Measurements from ENCODE around the gene IL12RB1. TPM values are rescaled to one million over a fixed set of nuclear protein-coding genes. Genes with fewer than 3 reads are reported as not detected.

The IL12RB1 gene
- total and polyA plus RNA-seq, 2 of the 13 experiments (the other 11 are each of a cell fraction or from before 2014, with no cell fraction given): 0.03 to 0.04 TPM

GRCh38 chr19:18029617-18030338 lies 57.0 kb downstream of the IL12RB1 start (continued):
- no peak; the same call in 1 of the 2 replicates for TF ChIP-seq ARID4A (CRISPR knock-in tag; IDR thresholded peaks at IDR 0.05; ENCODE audit: borderline replicate concordance)
- no peak for TF ChIP-seq ZNF383 (CRISPR knock-in tag; IDR thresholded peaks at IDR 0.05; ENCODE audit: borderline replicate concordance)
- peak; percentile 80; the same call in 1 of the 2 replicates for TF ChIP-seq ZNF3 (CRISPR knock-in tag; IDR thresholded peaks at IDR 0.05)
- TF ChIP-seq GLI4 (CRISPR knock-in tag; IDR thresholded peaks at IDR 0.05; ENCODE audit: borderline replicate concordance): no peak
- no peak for TF ChIP-seq NFE2L1 (CRISPR knock-in tag; IDR thresholded peaks at IDR 0.05; ENCODE audit: borderline replicate concordance)
- TF ChIP-seq, protein P1, sequence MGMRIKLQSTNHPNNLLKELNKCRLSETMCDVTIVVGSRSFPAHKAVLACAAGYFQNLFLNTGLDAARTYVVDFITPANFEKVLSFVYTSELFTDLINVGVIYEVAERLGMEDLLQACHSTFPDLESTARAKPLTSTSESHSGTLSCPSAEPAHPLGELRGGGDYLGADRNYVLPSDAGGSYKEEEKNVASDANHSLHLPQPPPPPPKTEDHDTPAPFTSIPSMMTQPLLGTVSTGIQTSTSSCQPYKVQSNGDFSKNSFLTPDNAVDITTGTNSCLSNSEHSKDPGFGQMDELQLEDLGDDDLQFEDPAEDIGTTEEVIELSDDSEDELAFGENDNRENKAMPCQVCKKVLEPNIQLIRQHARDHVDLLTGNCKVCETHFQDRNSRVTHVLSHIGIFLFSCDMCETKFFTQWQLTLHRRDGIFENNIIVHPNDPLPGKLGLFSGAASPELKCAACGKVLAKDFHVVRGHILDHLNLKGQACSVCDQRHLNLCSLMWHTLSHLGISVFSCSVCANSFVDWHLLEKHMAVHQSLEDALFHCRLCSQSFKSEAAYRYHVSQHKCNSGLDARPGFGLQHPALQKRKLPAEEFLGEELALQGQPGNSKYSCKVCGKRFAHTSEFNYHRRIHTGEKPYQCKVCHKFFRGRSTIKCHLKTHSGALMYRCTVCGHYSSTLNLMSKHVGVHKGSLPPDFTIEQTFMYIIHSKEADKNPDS (CRISPR knock-in tag; IDR thresholded peaks at IDR 0.05): no peak
- TF ChIP-seq LBX2 (CRISPR knock-in tag; IDR thresholded peaks at IDR 0.05; ENCODE audit: borderline replicate concordance): no peak
- TF ChIP-seq ZNF768 (CRISPR knock-in tag; IDR thresholded peaks at IDR 0.05): peak; percentile 93
- TF ChIP-seq ZSCAN20 (CRISPR knock-in tag; IDR thresholded peaks at IDR 0.05; ENCODE audit: borderline replicate concordance): no peak
- TF ChIP-seq ZNF44 (CRISPR knock-in tag; IDR thresholded peaks at IDR 0.05): no peak
- TF ChIP-seq KDM5B (CRISPR knock-in tag; IDR thresholded peaks at IDR 0.05; ENCODE audit: borderline replicate concordance): no peak
- TF ChIP-seq GATAD2A (CRISPR knock-in tag; IDR thresholded peaks at IDR 0.05): peak; percentile 82
- TF ChIP-seq, protein P2, sequence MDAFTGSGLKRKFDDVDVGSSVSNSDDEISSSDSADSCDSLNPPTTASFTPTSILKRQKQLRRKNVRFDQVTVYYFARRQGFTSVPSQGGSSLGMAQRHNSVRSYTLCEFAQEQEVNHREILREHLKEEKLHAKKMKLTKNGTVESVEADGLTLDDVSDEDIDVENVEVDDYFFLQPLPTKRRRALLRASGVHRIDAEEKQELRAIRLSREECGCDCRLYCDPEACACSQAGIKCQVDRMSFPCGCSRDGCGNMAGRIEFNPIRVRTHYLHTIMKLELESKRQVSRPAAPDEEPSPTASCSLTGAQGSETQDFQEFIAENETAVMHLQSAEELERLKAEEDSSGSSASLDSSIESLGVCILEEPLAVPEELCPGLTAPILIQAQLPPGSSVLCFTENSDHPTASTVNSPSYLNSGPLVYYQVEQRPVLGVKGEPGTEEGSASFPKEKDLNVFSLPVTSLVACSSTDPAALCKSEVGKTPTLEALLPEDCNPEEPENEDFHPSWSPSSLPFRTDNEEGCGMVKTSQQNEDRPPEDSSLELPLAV (CRISPR knock-in tag; conservative IDR thresholded peaks at IDR 0.05; ENCODE audit: low read depth): no peak
- no peak for TF ChIP-seq HIVEP1 (CRISPR knock-in tag; IDR thresholded peaks at IDR 0.05)
- TF ChIP-seq, protein P3, sequence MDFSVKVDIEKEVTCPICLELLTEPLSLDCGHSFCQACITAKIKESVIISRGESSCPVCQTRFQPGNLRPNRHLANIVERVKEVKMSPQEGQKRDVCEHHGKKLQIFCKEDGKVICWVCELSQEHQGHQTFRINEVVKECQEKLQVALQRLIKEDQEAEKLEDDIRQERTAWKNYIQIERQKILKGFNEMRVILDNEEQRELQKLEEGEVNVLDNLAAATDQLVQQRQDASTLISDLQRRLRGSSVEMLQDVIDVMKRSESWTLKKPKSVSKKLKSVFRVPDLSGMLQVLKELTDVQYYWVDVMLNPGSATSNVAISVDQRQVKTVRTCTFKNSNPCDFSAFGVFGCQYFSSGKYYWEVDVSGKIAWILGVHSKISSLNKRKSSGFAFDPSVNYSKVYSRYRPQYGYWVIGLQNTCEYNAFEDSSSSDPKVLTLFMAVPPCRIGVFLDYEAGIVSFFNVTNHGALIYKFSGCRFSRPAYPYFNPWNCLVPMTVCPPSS (IDR thresholded peaks at IDR 0.05): no peak
- no peak for TF ChIP-seq ZSCAN12 (CRISPR knock-in tag; IDR thresholded peaks at IDR 0.05)
- no peak for TF ChIP-seq SRSF9 (IDR thresholded peaks at IDR 0.05; ENCODE audit: borderline replicate concordance, insufficient read depth, low read depth, low read length, poor library complexity, severe bottlenecking)
- peak; percentile 87 for TF ChIP-seq GFI1 (CRISPR knock-in tag; IDR thresholded peaks at IDR 0.05; ENCODE audit: borderline replicate concordance)
